ENCODE results near the gene FOXP4.

Gene FOXP4

DNA sequence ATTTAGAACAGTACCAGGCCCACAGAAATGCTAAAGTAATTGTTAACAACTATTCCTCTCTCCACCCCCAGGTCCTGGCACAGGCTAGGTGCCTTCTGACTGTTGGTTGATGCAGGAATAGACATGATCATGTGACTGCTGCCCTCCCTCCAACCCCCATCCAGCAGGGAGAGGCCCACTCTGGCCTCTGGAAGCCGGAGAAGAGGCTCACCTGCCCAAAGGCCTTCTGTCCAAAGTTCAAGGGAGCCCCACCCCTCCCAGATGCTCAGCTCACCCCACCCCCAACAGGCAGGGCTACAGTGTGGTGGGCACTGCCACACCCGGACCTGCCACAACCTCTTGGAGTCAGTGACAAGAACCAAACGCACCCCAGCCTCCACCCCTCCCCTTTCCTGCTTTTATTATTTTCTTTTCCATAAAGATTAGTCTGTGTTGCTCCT, 26.9 kb upstream of the FOXP4 start:
- Histone ChIP-seq H3K27ac (no peak overlapping the region), H3K4me3 (no peak overlapping the region)

GRCh38 chr6:41519745-41520699, 26.2 kb upstream of the FOXP4 start:
- H3K27ac ChIP-seq, result no peak overlapping the region
- H3K4me3 ChIP-seq, result no peak overlapping the region

DNA sequence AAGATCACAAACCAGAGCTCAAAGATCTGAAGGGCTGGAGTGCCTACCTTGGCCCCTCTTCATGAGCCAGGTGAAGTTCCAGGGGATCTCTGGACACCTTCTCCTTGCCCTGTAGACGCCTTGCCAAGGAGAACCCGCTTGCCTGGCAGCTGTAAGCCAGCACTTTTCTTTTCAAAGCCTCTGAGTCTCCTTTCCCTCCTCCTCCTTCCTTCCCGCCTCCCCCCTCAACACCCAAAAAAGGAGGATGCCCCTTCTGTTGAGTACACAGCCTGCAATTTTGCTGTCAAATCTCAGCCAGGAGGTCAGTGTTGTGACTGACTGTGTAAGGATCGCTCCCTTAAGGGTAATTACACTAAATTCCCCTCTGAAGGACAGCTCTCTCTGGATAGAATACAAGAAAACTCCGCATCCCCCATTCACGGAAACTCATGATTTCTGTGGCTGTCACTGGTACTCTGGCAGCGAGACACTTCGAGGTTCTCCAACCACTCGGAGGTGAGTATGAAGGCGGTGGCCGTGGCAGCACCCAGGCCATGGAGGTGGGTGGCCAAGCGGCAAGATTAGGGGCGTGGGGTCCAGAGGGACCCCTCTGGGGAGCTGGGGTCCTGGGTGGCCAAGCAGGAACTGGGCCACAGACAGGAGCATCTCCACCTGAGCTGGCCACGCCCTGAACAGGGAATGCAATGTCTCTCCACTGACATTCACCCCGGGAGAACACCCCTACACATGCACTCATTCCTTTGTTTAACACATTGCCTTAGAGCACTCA, 23.2 kb upstream of the FOXP4 start:
- no peak overlapping the region for H3K27ac ChIP-seq
- no peak overlapping the region for H3K4me3 ChIP-seq

DNA sequence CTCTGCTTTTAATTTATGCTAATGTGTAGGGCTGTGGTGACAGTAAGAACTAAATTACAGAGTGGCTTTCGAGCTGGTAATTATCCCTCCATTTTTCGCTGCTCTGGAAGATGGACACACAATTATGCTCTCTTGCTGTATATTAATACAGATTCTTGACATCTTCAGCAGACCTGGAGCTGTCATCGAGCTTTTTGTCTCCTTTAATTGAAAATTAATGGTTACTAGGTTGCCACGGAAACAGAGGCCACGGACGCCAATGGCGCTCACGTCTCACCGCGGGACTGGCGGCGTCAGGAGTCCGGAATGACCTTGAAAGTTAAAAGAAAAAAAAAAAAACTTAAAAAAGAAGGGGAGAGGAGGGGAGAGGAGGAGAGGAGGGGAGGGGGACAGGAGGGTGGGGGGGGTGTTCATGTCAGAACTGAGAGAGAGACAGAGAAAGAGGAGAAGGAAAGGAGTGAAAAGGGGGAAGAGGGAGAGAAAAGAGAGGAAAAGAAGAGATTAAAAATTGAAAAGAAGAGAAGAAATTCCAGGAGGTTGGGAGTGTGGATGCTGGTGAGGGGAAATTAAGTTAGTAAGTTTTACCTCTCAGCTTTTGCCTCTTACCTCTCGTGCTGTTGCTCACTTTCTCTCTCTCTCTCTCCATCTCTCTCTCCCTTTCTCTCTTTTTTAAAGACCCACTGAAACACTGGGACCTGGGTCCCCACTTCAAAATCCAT, 22.1 kb upstream of the FOXP4 start:
- Histone ChIP-seq H3K27ac (no peak overlapping the region), H3K4me3 (no peak overlapping the region)

DNA sequence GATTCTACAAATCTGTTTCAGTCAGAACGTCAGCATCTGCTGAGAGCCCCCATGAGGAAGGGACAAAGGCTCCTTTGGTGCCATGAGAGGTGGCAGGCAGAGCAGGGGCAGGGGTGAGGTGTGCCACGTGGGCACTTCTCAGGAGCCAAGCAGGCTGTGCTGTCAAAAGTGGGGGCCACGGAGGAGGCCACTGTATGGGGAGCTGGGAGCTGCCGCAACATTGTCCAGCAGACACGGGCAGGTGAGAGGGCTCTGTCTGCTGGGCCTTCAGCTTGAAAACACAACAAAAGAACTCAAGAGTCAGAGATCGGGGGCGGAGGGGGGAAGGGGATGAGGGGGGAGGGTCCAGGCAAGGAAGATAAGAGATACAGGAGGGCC, 21.6 kb upstream of the FOXP4 start:
- Histone ChIP-seq H3K4me3 (no peak overlapping the region), H3K27ac (no peak overlapping the region)

GRCh38 chr6:41527721-41528408, 18.3 kb upstream of the FOXP4 start:
- Histone ChIP-seq H3K27ac (no peak overlapping the region), H3K4me3 (no peak overlapping the region)

GRCh38 chr6:41528409-41528963, 17.7 kb upstream of the FOXP4 start:
- H3K27ac ChIP-seq, result no peak overlapping the region
- H3K4me3 ChIP-seq, result no peak overlapping the region

- Histone ChIP-seq H3K27ac (no peak overlapping the region), H3K4me3 (no peak overlapping the region)
Observed at GRCh38 chr6:41529049-41529448, 17.1 kb upstream of the FOXP4 start.

DNA sequence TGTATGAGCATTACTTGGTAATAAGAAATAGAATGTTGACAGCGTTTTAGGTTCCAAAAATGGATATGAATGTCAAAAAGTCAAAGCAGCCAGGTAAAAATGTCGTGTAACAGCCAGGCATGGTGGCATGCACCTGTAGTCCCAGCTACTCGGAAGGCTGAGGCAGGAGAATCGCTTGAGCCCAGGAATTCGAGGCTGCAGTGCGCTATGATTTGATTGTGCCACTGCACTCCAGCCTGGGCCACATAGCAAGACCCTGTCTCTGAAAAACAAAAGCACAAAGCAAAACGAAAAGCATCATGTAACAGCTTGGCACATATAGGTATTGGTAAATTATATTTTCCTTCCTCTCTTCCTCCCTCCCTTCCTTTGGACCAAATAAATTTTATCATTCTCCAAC, 16.2 kb upstream of the FOXP4 start:
- no peak overlapping the region for H3K4me3 ChIP-seq
- no peak overlapping the region for H3K27ac ChIP-seq

- no peak overlapping the region for H3K27ac ChIP-seq
- no peak overlapping the region for H3K4me3 ChIP-seq
Observed at GRCh38 chr6:41530476-41530875, 15.7 kb upstream of the FOXP4 start.

GRCh38 chr6:41531016-41531415, 15.2 kb upstream of the FOXP4 start:
- Histone ChIP-seq H3K4me3 (no peak overlapping the region), H3K27ac (peak overlapping the region in 1 of 21 experiments; percentile 77)

DNA sequence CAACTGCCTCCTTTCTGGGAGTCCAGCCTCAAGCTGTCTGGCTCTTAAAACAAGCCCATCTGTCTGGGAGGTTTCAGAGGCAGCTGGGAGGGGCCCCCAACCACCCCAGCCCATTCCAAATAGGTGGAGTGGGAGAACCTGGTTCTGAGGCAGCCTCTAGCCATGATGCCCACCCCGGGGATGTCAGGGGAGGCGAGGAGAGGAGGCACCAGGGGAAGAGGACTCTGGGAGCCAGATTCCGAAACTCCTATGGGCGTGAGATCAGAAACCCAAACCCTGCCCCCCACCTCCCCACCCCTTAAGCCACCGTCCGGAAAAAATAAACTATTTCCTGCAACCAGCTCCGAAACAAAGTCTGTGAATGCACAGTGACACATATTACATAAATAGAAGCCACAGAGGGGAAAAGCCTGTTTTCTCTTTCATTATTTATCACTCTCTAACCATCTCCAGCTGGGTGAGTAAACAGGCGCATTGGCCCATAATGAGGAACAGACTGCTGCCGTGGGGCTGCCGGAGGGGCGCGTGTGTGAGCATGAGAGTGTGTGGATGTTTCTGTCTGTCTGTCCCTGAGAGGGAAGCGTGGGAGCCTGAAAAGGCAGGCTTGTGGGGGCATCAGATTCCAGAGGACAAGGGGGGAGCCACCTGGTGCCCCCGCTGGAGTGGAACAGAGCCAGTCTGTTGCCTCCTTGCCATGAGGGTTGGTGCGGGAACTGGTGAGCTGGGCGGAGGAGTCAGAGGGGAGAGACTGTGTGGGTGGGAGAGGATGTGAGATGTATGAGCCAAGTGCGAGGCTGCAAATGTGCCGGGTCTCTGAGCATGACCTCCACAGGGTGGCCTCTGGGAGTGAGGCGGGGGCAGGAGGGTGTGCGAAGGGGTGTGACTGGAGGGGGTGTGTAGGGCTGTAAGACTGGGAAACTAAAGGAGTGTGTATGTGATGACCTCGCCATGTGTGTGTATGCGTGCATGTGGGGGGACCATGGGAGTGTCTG, 14.3 kb upstream of the FOXP4 start:
- peak overlapping the region in 2 of 7 experiments; percentile 2 to 7 for H3K4me3 ChIP-seq
- peak overlapping the region in 7 of 21 experiments; percentile 29 to 77 (median 41) for H3K27ac ChIP-seq

- Histone ChIP-seq H3K4me3 (no peak overlapping the region), H3K27ac (no peak overlapping the region)
Observed at GRCh38 chr6:41535766-41536165, 10.4 kb upstream of the FOXP4 start.

- no peak overlapping the region for H3K4me3 ChIP-seq
- no peak overlapping the region for H3K27ac ChIP-seq
Observed at GRCh38 chr6:41536795-41537758, 9.1 kb upstream of the FOXP4 start.

- Histone ChIP-seq H3K4me3 (no peak overlapping the region), H3K27ac (no peak overlapping the region)
Observed at GRCh38 chr6:41538556-41539182, 7.5 kb upstream of the FOXP4 start.

DNA sequence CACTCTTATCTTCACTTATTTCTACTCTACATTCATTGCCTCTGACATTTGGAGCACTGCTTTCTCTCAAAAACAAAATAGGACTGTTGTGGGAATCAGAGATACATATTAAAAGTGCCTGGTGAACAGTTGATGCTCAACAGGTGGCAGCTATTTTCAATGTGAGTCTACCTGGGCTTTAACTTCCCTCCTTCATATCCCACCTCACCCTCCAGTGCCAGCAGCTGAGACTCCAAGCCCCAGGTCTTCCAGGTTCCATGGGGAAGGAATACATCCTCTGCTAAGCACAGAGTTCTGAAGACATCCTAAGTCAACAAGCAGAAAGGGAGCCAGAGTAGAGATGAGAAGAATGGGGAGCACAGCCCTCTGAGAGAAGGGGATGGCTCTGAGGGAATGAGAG, 7.0 kb upstream of the FOXP4 start:
- Histone ChIP-seq H3K4me3 (no peak overlapping the region), H3K27ac (no peak overlapping the region)

GRCh38 chr6:41541364-41541763, 4.8 kb upstream of the FOXP4 start:
- Histone ChIP-seq H3K27ac (no peak overlapping the region), H3K4me3 (no peak overlapping the region)
